ENCODE data around the gene GYPA.
"Not testable (repeated sequence)": the region's sequence is repeated elsewhere in the genome, so short reads cannot be mapped to it uniquely, and the experiment has no call there.

Gene GYPA

GRCh38 chr4:144140594-144141295, at the start of gene GYPA:
GYPA (minus strand) TSS chr4:144140718; CDS start chr4:144140635, 83 bp downstream.
- DNase-seq = not testable (repeated sequence)

- no peak for DNase-seq
Observed at GRCh38 chr4:144190009-144190408, 49.5 kb upstream of the GYPA start.

GRCh38 chr4:144189121-144189520, 48.6 kb upstream of the GYPA start:
- DNase-seq = no peak

GRCh38 chr4:144185086-144185485, 44.6 kb upstream of the GYPA start:
- DNase-seq = no peak

- DNase-seq = no peak
Observed at GRCh38 chr4:144183165-144183564, 42.6 kb upstream of the GYPA start.

GRCh38 chr4:144181391-144181790, 40.9 kb upstream of the GYPA start:
- no peak for DNase-seq

GRCh38 chr4:144179152-144179739, 38.7 kb upstream of the GYPA start:
- DNase-seq = no peak

- DNase-seq = no peak
Observed at GRCh38 chr4:144178414-144178813, 37.9 kb upstream of the GYPA start.

GRCh38 chr4:144176476-144176875, 36.0 kb upstream of the GYPA start:
- no peak for DNase-seq

GRCh38 chr4:144174401-144175067, 34.0 kb upstream of the GYPA start:
- DNase-seq = peak; percentile 2

GRCh38 chr4:144171697-144172096, 31.2 kb upstream of the GYPA start:
- DNase-seq = no peak

- no peak for DNase-seq
Observed at GRCh38 chr4:144169211-144169610, 28.7 kb upstream of the GYPA start.

GRCh38 chr4:144154044-144154443, 13.5 kb upstream of the GYPA start:
- DNase-seq = no peak

- not testable (repeated sequence) for DNase-seq
Observed at GRCh38 chr4:144142690-144143326, 2.3 kb upstream of the GYPA start.

GRCh38 chr4:144141493-144141892, 975 bp upstream of the GYPA start:
- no peak for DNase-seq

- DNase-seq = not testable (repeated sequence)
Observed at GRCh38 chr4:144139991-144140390, 527 bp downstream of the GYPA start.

- not testable (repeated sequence) for DNase-seq
Observed at GRCh38 chr4:144139547-144139946, 971 bp downstream of the GYPA start.

GRCh38 chr4:144138239-144138638, 2.3 kb downstream of the GYPA start:
- not testable (repeated sequence) for DNase-seq

GRCh38 chr4:144137137-144137931, 3.2 kb downstream of the GYPA start:
- DNase-seq = not testable (repeated sequence)

GRCh38 chr4:144136189-144136588, 4.3 kb downstream of the GYPA start:
- not testable (repeated sequence) for DNase-seq

GRCh38 chr4:144130167-144130566, 10.4 kb downstream of the GYPA start:
- DNase-seq = not testable (repeated sequence)

GRCh38 chr4:144129336-144129875, 11.1 kb downstream of the GYPA start:
- not testable (repeated sequence) for DNase-seq

Data from NCI-H1436 (cell line).